Uterus (tissue), 2 donors: ENCODE data around the gene ORMDL3.

Experiments
- POLR2A ChIP-seq, 2 donors: fragments of 450-650 bp; IDR thresholded peaks; one replicate each; pipeline ENCODE4 v1.6.1; 2016; ENCODE audit warnings: antibody characterized with exemption in 2 of 2, mild to moderate bottlenecking in 1 of 2, moderate library complexity in 1 of 2
- TF ChIP-seq, protein P1 (sequence below), 4 experiments: fragments of 200-600 bp in 2 of 4; fragments of 450-650 bp in 2 of 4; sonication (generic) in 2 of 4; IDR thresholded peaks; one replicate each; pipeline ENCODE4 v1.5.1; 2016 to 2019; ENCODE audit warnings: antibody characterized with exemption in 4 of 4, mild to moderate bottlenecking in 2 of 4, moderate library complexity in 1 of 4

DNA sequence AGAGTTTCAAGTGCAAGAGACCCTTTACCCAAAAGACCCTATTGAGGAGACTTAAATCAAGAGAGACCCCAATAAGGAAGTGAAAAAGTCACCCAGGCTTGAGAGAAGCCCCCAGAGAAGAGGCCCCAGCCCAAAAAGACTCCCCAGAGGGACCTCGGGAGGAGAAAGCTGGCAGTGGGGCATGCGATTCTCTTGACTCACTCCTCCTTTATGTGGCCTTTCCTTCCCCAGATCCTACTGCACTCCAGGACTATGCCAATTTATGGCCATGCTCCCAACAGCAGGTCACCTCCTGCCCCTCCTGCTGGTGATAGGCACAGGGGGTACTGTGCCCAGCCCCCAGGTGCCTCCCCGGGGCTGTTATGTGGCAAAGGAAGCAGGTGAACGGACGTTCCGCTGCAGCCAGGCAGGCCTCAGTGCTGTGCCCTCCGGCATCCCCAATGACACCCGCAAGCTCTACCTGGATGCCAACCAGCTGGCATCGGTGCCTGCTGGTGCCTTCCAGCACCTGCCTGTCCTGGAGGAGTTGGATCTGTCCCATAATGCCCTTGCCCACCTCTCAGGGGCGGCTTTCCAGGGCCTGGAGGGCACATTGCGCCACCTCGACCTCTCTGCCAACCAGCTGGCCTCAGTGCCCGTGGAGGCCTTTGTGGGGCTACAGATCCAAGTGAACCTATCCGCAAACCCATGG lies 16.4 kb upstream of the ORMDL3 start:
- TF ChIP-seq, protein P1, sequence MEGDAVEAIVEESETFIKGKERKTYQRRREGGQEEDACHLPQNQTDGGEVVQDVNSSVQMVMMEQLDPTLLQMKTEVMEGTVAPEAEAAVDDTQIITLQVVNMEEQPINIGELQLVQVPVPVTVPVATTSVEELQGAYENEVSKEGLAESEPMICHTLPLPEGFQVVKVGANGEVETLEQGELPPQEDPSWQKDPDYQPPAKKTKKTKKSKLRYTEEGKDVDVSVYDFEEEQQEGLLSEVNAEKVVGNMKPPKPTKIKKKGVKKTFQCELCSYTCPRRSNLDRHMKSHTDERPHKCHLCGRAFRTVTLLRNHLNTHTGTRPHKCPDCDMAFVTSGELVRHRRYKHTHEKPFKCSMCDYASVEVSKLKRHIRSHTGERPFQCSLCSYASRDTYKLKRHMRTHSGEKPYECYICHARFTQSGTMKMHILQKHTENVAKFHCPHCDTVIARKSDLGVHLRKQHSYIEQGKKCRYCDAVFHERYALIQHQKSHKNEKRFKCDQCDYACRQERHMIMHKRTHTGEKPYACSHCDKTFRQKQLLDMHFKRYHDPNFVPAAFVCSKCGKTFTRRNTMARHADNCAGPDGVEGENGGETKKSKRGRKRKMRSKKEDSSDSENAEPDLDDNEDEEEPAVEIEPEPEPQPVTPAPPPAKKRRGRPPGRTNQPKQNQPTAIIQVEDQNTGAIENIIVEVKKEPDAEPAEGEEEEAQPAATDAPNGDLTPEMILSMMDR (IDR thresholded peaks at IDR 0.05) = no peak
- no peak for TF ChIP-seq POLR2A (IDR thresholded peaks at IDR 0.05)
